ENCODE measurements around the gene MT1B. TPM values are rescaled to one million over a fixed set of nuclear protein-coding genes. Genes with fewer than 3 reads are reported as not detected.
A peak's percentile ranks its signal among the peaks of the same experiment; 100 is the strongest.

Gene MT1B
- total RNA-seq, 1 donor from 2014 or later = not detected

GRCh38 chr16:56675685-56676210 lies 24.1 kb downstream of the MT1B start:
- H3K36me3 Mint-ChIP-seq (ENCODE audit: low read depth, unreplicated experiment) = peaks cover 2% of the 10 kb centered on the region
- Histone ChIP-seq H3K79me2 (ENCODE audit: insufficient read depth, low read length) (no peaks in the 10 kb centered on the region), H3K9me3 (ENCODE audit: insufficient read depth, low read depth, low read length) (no peaks in the 10 kb centered on the region), H3K27me3 (ENCODE audit: insufficient read depth, low read length) (peaks cover 53% of the 10 kb centered on the region), H3K27ac (ENCODE audit: low read depth, low read length) (no peak overlapping the region), H3K4me3 (ENCODE audit: insufficient read depth, low read depth, low read length) (no peak overlapping the region), H3K4me2 (ENCODE audit: low read length) (peak overlapping the region; percentile 70), H2AFZ (ENCODE audit: low read depth, low read length) (no peak overlapping the region), H3K9ac (ENCODE audit: low read length) (no peak overlapping the region), H4K20me1 (ENCODE audit: insufficient read depth, low read length) (no peaks in the 10 kb centered on the region), H3K4me1 (ENCODE audit: insufficient read depth, low read length) (peaks cover 6% of the 10 kb centered on the region), H3K36me3 (ENCODE audit: insufficient read depth, low read length) (no peaks in the 10 kb centered on the region)
- TF ChIP-seq CTCF (IDR thresholded peaks at IDR 0.05; ENCODE audit: insufficient read depth, low read depth, low read length) (no peak), EZH2 (IDR thresholded peaks at IDR 0.05; ENCODE audit: insufficient read depth, low read length) (no peak)
- H3K9me3 Mint-ChIP-seq (ENCODE audit: unreplicated experiment) = no peaks in the 10 kb centered on the region
- H3K4me3 Mint-ChIP-seq (ENCODE audit: unreplicated experiment) = no peak overlapping the region
- H3K4me1 Mint-ChIP-seq (ENCODE audit: low read depth, unreplicated experiment) = no peaks in the 10 kb centered on the region
- no peak overlapping the region for H3K27ac Mint-ChIP-seq (ENCODE audit: unreplicated experiment)
- no peak for DNase-seq (ENCODE audit: low read depth)
- peaks cover 86% of the 10 kb centered on the region for H3K27me3 Mint-ChIP-seq (ENCODE audit: low read depth, unreplicated experiment)
- FAIRE-seq = no peak

DNA sequence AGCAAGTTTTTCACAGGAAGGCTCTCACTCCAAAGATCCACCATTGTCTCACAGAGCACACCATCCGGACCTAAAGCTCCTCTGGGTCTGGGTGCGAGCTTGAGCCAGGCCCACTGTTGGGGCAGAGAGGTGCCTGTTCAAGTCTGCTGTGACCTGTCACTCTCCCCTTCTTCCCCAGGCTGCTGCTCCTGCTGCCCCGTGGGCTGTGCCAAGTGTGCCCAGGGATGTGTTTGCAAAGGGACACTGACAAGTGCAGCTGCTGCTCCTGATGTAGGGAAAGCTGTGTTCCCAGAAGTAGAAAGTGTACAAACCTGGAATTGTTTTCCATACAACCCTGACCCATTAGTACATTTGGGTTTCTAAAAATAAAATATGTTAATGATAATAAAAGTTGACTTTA lies 25.8 kb downstream of the MT1B start:
- no peak for DNase-seq (ENCODE audit: low read depth)
- Histone ChIP-seq H3K9ac (ENCODE audit: low read length) (no peak overlapping the region), H3K27me3 (ENCODE audit: insufficient read depth, low read length) (peaks cover 35% of the 10 kb centered on the region), H3K36me3 (ENCODE audit: insufficient read depth, low read length) (no peaks in the 10 kb centered on the region), H4K20me1 (ENCODE audit: insufficient read depth, low read length) (no peaks in the 10 kb centered on the region), H3K4me2 (ENCODE audit: low read length) (no peak overlapping the region), H3K79me2 (ENCODE audit: insufficient read depth, low read length) (no peaks in the 10 kb centered on the region), H3K4me1 (ENCODE audit: insufficient read depth, low read length) (peaks cover 13% of the 10 kb centered on the region), H3K9me3 (ENCODE audit: insufficient read depth, low read depth, low read length) (no peaks in the 10 kb centered on the region), H2AFZ (ENCODE audit: low read depth, low read length) (no peak overlapping the region), H3K27ac (ENCODE audit: low read depth, low read length) (no peak overlapping the region), H3K4me3 (ENCODE audit: insufficient read depth, low read depth, low read length) (no peak overlapping the region)
- no peak for TF ChIP-seq CTCF (IDR thresholded peaks at IDR 0.05; ENCODE audit: insufficient read depth, low read depth, low read length)
- no peak for TF ChIP-seq EZH2 (IDR thresholded peaks at IDR 0.05; ENCODE audit: insufficient read depth, low read length)
- Mint-ChIP-seq H3K4me1 (ENCODE audit: low read depth, unreplicated experiment) (peaks cover 3% of the 10 kb centered on the region), H3K27me3 (ENCODE audit: low read depth, unreplicated experiment) (peaks cover 74% of the 10 kb centered on the region), H3K4me3 (ENCODE audit: unreplicated experiment) (no peak overlapping the region), H3K9me3 (ENCODE audit: unreplicated experiment) (peaks cover 1% of the 10 kb centered on the region), H3K36me3 (ENCODE audit: low read depth, unreplicated experiment) (no peaks in the 10 kb centered on the region), H3K27ac (ENCODE audit: unreplicated experiment) (no peak overlapping the region)
- no peak for FAIRE-seq

DNA sequence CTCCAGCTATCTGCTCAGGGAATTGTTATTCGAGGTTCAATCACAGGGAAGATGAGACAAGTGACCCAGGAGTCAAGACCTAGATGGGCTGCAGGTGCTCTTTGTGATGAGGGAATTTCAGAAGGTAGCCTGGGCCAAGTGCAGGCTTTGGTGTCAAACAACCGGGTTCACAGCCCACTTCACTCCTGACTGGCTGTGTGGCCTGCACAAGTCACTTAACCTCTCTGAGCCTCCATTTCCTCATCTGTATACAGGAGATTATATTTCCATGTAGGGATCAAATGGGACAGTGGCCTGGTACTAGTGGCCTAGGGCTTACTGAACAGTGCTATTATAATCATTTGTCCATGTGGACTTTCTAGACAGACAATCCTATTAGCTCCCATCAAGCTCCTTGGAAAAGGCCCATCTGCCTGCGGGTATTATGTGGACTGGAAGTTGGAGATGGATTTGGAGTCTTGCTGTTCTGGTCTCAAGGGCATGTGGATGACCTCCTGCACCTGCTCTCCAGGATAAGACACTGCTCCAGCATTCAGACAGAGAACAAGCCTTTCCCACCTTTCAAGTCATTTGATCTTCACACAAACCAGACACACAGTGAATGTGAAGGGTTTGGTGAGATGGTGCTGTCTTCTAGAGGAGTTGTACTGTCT lies 27.5 kb downstream of the MT1B start:
- no peak for TF ChIP-seq EZH2 (IDR thresholded peaks at IDR 0.05; ENCODE audit: insufficient read depth, low read length)
- TF ChIP-seq CTCF (IDR thresholded peaks at IDR 0.05; ENCODE audit: insufficient read depth, low read depth, low read length) = no peak
- H3K36me3 Mint-ChIP-seq (ENCODE audit: low read depth, unreplicated experiment) = no peaks in the 10 kb centered on the region
- Histone ChIP-seq H4K20me1 (ENCODE audit: insufficient read depth, low read length) (no peaks in the 10 kb centered on the region), H3K4me1 (ENCODE audit: insufficient read depth, low read length) (peaks cover 20% of the 10 kb centered on the region), H3K27ac (ENCODE audit: low read depth, low read length) (no peak overlapping the region), H3K36me3 (ENCODE audit: insufficient read depth, low read length) (no peaks in the 10 kb centered on the region), H3K4me2 (ENCODE audit: low read length) (no peak overlapping the region), H3K79me2 (ENCODE audit: insufficient read depth, low read length) (no peaks in the 10 kb centered on the region), H2AFZ (ENCODE audit: low read depth, low read length) (no peak overlapping the region), H3K9me3 (ENCODE audit: insufficient read depth, low read depth, low read length) (no peaks in the 10 kb centered on the region), H3K9ac (ENCODE audit: low read length) (no peak overlapping the region), H3K27me3 (ENCODE audit: insufficient read depth, low read length) (peaks cover 22% of the 10 kb centered on the region), H3K4me3 (ENCODE audit: insufficient read depth, low read depth, low read length) (no peak overlapping the region)
- peaks cover 68% of the 10 kb centered on the region for H3K27me3 Mint-ChIP-seq (ENCODE audit: low read depth, unreplicated experiment)
- no peak for DNase-seq (ENCODE audit: low read depth)
- peaks cover 3% of the 10 kb centered on the region for H3K4me1 Mint-ChIP-seq (ENCODE audit: low read depth, unreplicated experiment)
- peaks cover 1% of the 10 kb centered on the region for H3K9me3 Mint-ChIP-seq (ENCODE audit: unreplicated experiment)
- FAIRE-seq = no peak
- H3K27ac Mint-ChIP-seq (ENCODE audit: unreplicated experiment) = no peak overlapping the region
- H3K4me3 Mint-ChIP-seq (ENCODE audit: unreplicated experiment) = no peak overlapping the region
